GM18907 (cell line): ENCODE results near the gene FASN.

Experiments
- ATAC-seq: cut with Tn5 transposase; IDR thresholded peaks from one replicate; pipeline ENCODE4 v1.9.1; 2021; ENCODE audit warnings: mild to moderate bottlenecking, moderate library complexity; ENCODE audit not compliant: unreplicated experiment

The FASN gene

GRCh38 chr17:82030470-82031302, 67.3 kb downstream of the FASN start:
- ATAC-seq, result no peak

GRCh38 chr17:82029990-82030469, 68.0 kb downstream of the FASN start:
- no peak for ATAC-seq

- no peak for ATAC-seq
These were observed 68.6 kb downstream of the FASN start for GRCh38 chr17:82029391-82029790.

GRCh38 chr17:82028966-82029365, 69.1 kb downstream of the FASN start:
- no peak for ATAC-seq
